Measurements from ENCODE around the gene PAPSS2.
A peak's percentile ranks its signal among the peaks of the same experiment; 100 is the strongest.
"Not testable (repeated sequence)": the region's sequence is repeated elsewhere in the genome, so short reads cannot be mapped to it uniquely, and the experiment has no call there.

PAPSS2 gene

DNA sequence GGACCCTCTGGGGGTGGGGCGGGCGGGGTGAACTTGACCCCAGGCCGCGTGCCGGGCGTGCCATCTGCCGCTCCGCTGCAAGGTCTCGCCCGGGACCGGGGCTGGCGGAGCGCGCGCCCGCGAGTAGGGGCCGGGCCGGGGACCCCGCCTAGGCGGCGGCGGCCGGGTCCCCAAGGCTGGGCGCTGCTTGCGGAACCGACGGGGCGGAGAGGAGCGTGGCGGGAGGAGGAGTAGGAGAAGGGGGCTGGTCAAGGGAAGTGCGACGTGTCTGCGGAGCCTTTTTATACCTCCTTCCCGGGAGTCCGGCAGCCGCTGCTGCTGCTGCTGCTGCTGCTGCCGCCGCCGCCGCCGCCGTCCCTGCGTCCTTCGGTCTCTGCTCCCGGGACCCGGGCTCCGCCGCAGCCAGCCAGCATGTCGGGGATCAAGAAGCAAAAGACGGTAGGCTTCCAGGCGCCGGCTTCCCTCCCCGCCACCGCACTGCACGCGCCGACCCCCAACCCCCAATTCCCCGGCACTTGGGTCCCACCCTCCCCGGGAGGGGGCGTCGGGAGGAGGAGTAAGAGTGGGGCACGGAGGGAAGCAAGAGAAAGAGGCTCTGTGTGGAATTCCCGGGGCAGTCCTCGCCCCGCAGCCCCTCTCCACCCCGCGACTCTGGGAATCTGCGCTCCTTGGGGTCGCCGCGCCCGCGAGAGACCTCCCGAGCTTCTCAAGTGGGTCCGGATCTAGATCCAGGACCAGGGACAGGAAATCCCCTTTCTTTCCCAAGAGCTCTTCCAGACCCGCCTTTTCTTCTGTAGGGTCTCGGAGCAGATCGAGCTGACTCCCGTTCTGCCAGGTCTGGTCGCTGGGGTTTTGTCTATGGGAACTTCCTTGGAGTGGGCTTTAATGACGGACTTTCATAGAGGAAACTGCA lies at the start of gene PAPSS2:
PAPSS2 (plus strand) TSS at position 308 of the 913 bp plus-strand sequence; CDS start at position 412, 104 bp downstream.
- peak in 1 of 2 donors; percentile 5 for DNase-seq (ENCODE audit: extremely low read depth in 1 of 2, low read depth in 1 of 2)

DNA sequence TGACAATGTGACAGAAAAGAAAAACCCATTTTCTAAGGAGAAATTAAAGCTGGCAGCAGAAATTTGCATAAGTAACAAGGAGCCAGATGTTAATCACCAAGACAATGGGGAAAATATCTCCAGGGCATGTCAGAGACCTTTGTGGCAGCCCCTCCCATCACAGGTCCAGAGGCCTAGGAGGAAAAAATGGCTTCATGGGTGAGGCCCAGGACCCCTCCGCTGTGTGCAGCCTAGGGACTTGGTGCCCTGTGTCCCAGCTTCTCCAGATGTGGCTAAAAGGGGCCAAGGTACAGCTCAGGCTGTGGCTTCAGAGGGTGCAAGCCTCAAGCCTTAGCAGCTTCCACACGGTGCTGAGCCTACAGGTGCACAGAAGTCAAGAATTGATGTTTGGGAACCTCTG lies 48.3 kb upstream of the PAPSS2 start:
- DNase-seq (ENCODE audit: extremely low read depth in 1 of 2, low read depth in 1 of 2): not testable (repeated sequence)

DNA sequence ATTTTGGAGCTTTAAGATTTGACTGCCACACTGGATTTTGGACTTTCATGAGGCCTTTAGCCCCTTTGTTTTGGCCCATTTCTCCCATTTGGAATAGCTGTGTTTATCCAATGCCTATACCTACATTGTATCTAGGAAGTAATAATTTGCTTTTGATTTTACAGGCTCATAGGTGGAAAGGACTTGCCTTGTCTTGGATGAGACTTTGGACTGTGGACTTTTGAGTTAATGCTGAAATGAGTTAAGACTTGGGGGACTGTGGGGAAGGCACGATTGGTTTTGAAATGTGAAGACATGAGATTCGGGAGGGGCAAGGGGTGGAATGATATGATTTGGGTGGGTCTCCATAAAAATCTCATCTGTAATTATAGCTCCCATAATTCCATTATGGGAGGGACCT lies 47.6 kb upstream of the PAPSS2 start:
- no peak for DNase-seq (ENCODE audit: extremely low read depth in 1 of 2, low read depth in 1 of 2)

DNA sequence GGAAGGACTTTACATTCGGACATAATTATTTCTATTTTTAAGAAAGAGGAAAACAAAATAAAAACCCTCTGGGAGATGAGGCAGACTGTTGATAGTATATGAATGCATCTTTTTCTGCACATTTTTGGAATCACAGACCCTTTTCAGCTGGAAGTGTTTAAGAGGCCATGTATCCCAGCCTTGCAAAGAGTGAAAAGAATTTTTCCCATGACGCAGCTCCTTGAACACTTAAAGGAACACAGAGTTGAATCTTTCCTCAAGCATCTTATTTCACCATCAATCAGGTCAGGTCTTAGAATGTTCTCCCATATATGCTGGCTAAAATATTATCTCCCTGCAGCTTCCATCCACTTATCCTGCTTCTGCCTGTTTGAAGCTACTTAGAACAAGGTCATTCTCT lies 45.9 kb upstream of the PAPSS2 start:
- DNase-seq (ENCODE audit: extremely low read depth in 1 of 2, low read depth in 1 of 2): no peak

DNA sequence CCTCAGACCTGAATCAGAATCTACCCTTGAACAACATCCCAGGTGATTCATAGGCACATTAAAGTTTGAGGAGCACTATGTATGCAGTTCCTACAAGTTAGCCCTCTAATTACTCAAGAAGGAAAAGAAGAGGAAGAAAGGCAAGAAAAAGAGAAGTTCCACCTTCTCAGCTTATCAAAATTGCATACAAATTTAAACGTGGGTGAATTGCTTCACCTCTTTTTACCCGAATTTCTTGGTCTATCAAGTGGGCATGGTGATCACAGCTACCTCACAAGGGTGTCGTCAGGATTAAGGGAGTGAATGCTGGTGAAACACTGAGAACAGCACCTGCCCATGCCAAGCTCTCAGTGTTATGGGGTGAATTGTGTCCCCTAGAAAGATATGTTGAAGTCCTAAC lies 43.8 kb upstream of the PAPSS2 start:
- DNase-seq (ENCODE audit: extremely low read depth in 1 of 2, low read depth in 1 of 2): no peak

DNA sequence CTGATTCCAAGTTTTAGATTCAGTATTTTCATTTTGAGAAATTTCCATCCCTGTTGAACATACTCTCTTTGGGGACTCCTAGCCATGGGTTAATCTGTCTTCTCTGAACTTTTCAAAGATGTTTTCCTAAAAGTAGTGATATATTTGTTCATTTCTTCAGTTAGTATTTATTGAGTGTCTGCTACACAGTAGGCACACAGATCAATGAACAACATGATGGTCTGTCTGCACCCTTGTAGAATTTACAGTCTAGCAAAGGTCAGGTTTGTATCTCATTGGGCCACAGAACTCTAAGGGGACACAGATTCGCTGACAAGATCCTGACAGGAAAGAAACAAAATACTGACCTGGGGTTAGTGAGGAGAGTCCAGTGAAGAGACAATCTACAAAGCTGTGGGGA lies 42.2 kb upstream of the PAPSS2 start:
- DNase-seq (ENCODE audit: extremely low read depth in 1 of 2, low read depth in 1 of 2): no peak

DNA sequence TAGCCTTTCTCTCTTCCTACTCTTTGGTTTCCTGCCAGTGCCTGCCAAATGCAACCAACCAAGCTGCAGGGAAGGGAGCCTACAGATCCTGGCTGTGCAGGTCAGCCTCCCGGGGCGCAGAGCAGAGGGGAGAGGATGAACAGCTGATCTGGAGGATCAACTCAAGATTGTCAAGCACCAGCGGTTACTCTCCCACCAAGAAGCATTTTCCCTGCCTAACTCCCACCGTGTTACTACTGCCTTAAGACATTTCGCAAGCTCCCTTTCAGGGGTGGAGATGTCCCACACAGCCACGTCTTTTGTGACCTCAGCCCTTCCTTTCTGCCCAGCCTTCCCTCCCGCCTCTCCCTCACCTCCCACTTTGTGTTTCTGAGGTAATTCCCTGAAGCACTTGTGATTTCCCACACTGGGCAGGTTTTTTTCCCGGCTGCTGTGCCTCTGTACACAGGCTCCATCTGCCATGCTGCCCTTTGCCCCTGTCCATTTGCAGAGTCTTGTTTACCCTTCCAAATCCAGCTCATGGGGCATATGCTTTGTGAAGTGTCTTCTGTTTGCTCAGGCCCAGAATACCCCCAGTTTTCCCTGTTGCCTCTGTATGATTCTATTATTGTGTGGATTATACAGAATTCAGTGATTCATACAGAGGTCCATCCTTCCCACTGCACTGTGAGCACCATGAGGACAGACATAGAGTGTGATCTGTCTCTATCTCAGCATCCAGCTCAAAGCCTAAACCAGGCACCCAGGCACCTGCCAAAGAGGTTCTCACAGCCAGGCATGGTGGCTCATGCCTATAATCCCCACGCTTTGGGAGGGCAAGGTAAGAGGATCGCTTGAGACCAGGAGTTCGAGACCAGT lies 40.9 kb upstream of the PAPSS2 start:
- DNase-seq (ENCODE audit: extremely low read depth in 1 of 2, low read depth in 1 of 2): no peak

DNA sequence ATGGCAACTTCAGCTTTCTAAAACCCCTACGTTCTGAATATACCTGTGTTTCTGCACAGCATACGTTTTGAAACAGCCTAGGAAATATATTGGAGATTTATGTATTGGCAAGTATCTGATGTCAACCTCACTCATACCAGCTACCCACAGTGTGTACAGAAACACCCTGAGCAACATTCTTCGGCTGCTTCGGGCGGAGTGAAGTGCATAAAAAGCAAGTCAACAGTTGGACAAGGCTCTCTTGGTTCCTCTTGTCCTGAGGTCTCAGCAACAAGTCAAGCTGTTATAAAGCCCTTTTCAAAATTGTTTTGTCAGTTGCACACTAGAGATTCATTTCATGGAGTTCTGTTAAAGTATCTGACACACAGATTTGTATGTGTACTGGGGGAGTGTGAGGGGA lies 40.0 kb upstream of the PAPSS2 start:
- DNase-seq (ENCODE audit: extremely low read depth in 1 of 2, low read depth in 1 of 2): no peak

DNA sequence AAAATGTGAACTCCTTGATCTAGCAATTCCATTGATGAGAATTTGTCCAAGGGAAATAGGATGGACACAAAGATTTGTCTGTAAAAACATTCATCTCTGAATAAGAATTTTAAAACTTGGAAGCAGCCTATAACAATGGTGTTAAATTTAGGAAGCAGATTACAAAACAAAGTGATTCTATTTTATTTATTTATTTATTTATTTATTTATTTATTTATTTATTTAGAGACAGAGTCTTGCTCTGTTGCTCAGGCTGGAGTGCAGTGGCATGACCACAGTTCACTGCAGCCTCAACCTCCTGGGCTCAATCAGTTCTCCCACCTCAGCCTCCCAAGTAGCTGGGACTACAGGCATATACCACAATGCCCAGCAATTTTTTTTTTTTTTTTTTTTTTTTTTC lies 38.2 kb upstream of the PAPSS2 start:
- not testable (repeated sequence) for DNase-seq (ENCODE audit: extremely low read depth in 1 of 2, low read depth in 1 of 2)

DNA sequence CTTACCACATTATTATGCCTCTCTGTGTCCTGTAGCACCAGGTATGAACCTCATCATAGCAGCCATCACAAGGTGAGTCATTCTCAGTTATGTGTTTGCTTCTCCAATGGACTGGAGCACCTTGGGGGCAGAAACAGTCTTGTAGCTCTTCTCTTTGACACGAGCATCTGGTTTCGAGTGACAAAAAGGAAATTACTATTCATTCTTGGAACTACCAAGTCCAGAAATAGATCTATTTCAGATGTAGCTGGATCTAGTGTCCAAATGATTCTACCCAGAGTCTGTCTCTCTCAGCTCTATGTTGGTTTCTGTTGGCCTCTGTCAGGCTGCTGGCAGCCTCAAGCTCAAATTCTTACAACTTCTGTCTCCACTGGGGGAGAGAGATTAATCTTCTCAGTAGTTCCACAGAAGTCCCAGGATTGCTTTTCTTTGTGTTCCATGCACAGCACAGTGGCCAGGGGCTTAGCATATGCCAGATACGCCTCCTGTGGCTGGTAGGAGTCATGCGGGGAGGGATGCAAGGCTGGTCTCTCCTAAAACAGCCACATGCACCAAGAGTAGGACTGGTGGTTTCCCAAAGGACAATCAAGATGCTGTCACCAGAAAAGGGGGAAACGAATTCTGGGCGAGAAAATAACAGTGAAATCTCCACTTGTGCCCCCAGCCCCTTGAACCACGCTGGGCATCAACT lies 37.2 kb upstream of the PAPSS2 start:
- no peak for DNase-seq (ENCODE audit: extremely low read depth in 1 of 2, low read depth in 1 of 2)

DNA sequence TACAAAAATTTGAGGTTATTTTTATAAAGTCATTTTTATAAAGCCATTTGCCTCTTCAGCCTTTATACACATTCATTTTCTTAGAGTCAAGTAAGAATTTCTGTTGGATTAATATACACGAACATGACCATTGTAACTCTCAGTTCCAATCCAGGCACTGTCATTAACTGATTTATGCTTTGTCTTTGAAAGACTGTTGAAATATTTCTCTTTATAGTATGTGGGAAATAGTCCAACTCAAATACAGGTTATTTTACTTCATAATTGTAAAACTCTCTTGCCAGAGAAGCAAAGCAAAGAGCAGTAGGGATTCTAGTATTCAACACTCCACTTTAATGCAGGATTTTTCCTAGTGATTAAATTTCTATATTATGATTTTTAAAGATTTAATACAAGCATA lies 36.5 kb upstream of the PAPSS2 start:
- DNase-seq (ENCODE audit: extremely low read depth in 1 of 2, low read depth in 1 of 2): no peak

DNA sequence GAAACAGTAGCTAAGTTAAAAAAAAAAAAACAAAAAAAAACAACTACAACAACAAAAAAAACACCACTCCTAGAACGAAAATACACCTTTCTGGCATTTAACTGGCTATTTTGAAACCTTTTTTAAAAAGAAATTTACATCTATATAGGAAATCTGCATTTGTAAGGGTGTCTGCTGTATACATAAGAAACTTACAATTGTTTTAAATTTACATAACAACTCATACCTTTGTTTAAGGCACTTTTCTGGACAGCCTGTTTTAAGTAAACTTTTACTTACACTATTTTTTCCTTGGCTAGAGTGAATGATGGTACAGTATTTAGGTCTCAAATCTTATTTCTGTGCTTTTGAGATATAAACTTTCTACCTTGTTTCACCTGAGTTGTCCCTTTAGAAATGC lies 34.0 kb upstream of the PAPSS2 start:
- no peak for DNase-seq (ENCODE audit: extremely low read depth in 1 of 2, low read depth in 1 of 2)

DNA sequence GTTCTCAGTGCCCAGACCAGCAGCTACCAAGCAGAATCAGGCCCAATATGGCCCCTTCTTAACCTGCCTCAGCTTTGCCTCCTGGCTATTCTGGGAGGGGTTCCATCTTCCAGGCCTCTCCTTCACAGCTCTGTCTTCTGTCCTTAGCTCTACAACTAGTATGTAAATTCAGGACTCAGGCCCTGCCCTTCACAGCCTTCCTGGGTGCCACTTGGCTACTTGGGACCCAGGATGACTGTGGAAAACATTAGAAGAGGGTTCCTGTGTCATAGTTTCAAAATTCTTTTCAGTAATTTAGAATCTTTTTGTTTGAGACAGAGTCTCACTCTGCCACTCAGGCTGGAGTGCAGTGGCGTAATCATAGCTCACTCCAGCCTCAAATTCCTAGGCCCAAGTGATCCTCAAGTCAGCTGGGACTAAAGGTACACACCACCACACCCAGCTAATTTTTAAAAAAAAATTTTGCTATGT lies 33.2 kb upstream of the PAPSS2 start:
- DNase-seq (ENCODE audit: extremely low read depth in 1 of 2, low read depth in 1 of 2): no peak

DNA sequence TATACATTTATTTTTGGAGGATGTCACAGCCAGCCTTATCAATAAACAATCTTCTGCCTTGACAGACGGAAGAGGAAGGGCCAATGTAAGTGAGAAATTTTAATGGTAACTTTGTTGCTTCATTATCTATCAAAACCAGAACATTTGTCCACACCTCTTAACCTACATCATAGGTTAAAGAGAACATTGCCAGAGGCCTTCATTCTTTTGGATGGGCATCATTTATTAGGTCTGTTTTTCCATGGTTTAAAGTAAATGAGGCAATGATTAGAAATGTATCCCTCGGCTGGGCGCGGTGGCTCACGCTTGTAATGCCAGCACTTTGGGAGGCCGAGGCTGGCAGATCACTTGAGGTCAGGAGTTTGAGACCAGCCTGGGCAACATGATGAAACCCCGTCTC lies 29.5 kb upstream of the PAPSS2 start:
- DNase-seq (ENCODE audit: extremely low read depth in 1 of 2, low read depth in 1 of 2): no peak

DNA sequence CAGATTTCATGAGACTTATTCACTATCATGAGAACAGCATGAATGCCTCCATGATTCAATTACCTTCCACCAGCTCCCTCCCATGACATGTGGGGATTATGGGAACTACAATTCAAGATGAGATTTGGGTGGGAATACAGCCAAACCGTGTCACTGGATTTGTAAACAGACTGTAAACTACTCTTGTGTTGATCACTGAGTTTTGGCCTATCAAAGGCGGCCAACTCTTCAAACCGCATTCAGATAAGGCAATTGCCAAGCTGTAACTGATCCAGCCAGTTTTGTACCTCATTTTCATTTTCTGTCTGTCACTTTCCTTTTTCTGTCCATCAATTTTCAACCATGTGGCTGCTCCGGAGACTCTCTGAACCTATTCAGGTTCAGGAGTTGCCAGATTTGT lies 27.2 kb upstream of the PAPSS2 start:
- DNase-seq (ENCODE audit: extremely low read depth in 1 of 2, low read depth in 1 of 2): no peak

DNA sequence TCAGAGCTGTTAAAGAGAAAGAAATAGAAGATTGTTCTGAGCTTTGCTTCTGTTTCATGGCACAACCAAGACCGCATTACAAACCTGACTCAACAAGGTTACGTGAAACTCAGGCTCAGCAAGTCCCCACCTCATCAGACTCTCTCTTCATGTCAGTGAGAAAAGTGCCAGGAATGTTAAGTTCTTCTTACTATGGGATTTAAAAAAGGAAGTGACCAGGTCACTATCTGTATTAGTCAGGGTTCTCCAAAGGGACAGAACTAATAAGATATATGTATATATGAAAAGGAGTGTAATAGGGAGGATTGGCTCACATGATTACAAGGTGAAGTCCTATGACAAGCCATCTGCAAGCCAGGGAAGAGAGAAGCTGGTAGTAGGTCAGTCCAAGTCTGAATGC lies 25.4 kb upstream of the PAPSS2 start:
- DNase-seq (ENCODE audit: extremely low read depth in 1 of 2, low read depth in 1 of 2): no peak

DNA sequence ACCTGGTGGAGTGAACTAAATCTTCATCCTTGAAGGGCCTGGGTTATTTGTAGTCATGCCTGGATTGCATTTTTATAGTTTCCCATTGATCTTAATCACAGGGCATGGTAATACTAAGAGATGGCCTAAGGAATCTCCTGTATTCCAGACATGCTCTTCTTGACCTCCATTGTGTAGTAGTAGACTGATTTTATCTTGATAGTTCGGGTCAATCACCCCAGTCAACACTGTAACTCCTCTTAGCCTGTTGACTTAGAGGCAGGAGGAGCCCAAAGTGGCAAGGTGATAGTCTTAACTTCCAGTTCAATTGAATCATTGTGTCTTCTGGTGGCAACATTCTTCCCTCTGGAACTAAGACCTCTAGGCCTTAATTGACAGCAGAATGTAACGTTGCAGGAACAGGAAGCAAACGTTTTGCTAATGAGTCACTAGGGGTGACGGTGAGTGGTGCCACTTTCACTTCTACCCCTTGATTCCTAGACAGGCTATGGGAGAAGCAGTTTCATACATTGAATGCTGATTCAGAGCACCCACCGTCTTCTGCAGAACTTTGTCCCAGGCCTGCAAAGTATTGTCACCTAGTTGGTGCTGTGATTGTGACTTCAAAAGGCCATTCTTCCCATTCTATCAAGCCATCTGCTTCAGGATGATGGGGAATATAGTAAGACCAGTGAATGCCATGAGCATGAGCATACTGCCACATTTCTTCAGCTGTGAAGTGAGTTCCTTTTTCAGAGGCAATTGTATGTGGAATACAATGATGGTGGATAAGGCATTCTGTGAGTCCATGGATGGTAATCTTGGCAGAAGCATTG lies 24.0 kb upstream of the PAPSS2 start:
- DNase-seq (ENCODE audit: extremely low read depth in 1 of 2, low read depth in 1 of 2): peak in 1 of 2 donors; percentile 54

DNA sequence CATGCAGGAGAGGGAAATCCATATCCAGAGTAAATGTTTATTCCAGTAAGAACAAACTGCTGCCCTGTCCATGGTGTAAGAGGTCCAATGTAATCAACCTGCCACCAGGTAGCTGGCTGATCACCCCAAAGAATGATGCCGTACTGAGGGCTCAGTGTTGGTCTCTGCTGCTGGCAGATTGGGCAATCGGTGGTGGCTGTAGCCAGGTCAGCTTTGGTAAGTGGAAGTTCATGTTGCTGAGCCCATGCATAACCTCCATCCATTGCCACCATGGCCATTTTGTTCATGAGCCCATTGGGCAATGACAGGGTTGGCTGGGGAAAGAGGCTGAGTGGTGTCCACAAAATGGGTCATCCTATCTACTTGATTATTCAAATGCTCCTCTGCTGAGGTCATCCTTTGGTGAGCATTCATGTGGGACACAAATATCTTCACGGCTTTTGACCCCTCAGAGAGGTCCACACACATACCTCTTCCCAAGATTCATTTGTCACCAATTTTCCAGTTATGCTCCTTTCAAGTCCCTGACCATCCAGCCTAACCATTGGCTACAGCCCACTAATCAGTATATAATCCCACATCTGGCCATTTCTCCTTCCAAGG lies 23.3 kb upstream of the PAPSS2 start:
- no peak for DNase-seq (ENCODE audit: extremely low read depth in 1 of 2, low read depth in 1 of 2)

DNA sequence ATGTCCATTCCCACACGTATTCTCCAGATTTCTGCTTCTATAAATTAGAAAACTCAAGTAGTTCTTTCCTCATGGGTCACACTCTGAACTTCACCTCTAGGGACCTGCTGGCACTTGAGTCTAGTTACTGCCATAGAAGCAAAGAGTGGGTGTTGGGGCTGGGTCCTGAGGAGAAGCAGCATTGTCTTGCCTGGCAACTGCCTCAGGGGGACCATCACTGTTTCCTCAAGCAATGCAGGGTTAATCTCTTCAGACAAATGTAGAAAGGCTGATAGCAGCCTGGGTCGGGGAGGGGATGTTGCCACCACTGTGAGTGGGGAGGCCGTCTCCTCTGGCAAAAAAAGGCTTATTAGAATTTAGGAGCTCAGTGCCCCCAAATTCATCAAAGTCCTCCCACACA lies 20.2 kb upstream of the PAPSS2 start:
- no peak for DNase-seq (ENCODE audit: extremely low read depth in 1 of 2, low read depth in 1 of 2)

DNA sequence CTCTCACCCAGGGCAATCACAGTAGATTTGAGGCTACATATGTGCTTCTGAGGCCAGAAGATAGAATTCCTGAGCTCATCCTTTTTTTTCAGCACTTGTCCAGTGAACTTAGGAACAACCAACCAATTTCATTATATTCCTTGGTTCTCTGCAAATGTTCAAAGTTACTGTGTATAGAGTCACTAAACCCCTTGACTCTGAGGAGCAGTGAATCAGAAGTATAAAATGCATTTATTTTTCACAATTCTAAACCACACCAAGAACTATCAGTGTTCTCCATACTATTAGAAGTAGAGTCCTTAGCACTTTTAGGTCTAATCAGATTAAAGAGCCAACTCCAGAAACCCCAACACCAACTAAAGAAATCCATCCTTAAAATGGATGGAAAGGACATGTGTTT lies 19.6 kb upstream of the PAPSS2 start:
- no peak for DNase-seq (ENCODE audit: extremely low read depth in 1 of 2, low read depth in 1 of 2)

Measured in stimulated activated CD8-positive, alpha-beta memory T cell treated with anti-CD3 and anti-CD28 coated beads, Interleukin-7, amount 100 ng/mL, for 48 hours (primary cell).